Anterior cingulate cortex (tissue), 58 donors: ENCODE data around the gene HEXD.
A peak's percentile ranks its signal among the peaks of the same experiment; 100 is the strongest.
"Not testable (repeated sequence)": the region's sequence is repeated elsewhere in the genome, so short reads cannot be mapped to it uniquely, and the experiment has no call there.

ENCODE experiments used
- DNase-seq, 58 donors: peaks; one replicate each; lab custom pipeline; 2025; lab: John Stamatoyannopoulos, UW

HEXD gene

DNA sequence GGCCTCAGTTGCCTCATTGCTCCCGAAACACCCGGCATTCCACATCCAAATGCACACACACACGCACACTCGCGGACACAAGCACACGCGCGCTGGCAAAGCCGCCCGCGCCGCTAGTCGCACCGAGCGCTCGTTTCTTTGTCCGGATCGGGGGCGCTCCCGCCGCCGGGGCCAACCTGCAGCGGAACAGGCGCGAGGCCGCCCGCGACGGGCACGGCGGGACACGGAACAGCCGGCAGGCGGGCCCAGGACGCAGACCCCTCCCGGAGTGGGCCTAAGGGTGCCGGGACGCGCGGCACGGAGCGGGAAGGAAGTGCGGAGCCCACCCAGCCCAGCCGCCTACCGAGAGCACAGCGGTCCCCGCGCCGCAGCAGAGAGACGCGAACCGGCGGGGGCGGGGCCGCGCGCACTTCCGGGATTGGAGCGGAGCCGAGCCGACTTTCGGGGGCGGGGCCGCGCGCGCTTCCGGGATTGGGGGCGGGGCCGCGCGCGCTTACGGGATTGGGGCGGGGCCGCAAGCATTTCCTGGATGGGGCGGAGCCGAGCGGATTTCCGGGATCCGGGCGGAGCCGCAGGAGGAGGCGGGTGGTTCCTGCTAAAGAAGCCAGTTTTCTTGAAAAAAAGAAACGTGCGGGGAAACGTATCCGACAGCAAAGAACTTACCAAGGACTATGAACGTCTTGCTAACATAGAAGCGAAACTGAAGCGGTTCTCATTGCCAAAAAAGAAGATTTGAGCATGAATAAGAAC, 32.4 kb downstream of the HEXD start, which contains the start of gene CYBC1:
Gene CYBC1, minus strand, starts transcription at position 396 of the 750 bp plus-strand sequence. CDS start 1,498 bp downstream, outside the sequence.
- peak; percentile 44 to 93 (median 85) for DNase-seq

DNA sequence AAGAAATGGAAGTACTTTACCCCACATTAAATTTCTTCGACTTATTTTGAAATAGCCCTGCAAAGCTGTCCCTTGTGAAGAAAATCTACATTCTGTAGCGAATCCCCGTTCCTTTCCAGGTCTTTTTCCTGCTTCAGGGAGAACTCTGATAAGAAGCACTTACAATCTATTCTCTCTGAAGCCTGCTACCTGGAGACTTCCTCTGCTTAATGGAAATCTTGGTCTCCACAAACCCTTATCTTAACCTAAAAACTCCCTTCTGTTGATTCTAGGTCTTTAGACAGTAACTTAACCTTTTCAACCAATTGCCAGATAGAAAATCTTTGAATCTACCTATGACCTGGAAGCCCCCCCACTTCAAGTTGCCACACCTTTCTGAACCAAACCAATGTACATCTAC, 34.0 kb downstream of the HEXD start:
- no peak for DNase-seq

GRCh38 chr17:82453151-82453550, 35.0 kb downstream of the HEXD start:
- DNase-seq, result not testable (repeated sequence)

DNA sequence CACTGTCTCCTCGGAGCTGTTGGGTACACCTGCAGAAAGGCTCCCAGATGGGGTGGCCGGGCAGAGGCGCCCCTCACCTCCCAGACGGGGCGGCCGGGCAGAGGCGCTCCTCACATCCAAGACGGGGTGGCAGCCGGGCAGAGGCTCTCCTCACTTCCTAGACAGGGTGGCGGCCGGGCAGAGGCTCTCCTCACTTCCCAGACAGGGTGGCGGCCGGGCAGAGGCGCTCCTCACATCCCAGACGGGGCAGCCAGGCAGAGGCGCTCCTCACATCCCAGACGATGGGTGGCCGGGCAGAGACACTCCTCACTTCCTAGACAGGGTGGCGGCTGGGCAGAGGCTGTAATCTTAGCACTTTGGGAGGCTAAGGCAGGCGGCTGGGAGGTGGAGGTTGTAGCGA, 35.6 kb downstream of the HEXD start:
- not testable (repeated sequence) for DNase-seq

GRCh38 chr17:82457073-82457928, 39.2 kb downstream of the HEXD start:
- no peak for DNase-seq

DNA sequence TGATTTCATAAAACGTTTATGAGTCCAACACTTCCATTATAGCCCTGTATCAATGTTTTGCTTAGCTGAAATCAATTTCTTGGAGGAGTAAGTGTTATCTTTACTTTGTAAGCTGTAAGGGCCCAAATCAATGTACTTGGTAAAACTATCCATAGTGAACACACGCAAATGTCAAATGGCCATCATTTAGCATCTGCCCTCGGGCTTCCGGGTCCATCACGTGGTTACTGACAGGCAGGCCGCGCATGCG, 39.7 kb downstream of the HEXD start:
- DNase-seq, result no peak

GRCh38 chr17:82458179-82458884, 40.2 kb downstream of the HEXD start, which contains the start of gene NARF:
NARF (plus strand) TSS chr17:82458741; CDS start chr17:82458804, 63 bp downstream.
- DNase-seq, result peak; percentile 70 to 99 (median 97)

GRCh38 chr17:82458885-82459424, 40.8 kb downstream of the HEXD start:
- DNase-seq, result peak in 2 of 58 donors; percentile 20 to 33

DNA sequence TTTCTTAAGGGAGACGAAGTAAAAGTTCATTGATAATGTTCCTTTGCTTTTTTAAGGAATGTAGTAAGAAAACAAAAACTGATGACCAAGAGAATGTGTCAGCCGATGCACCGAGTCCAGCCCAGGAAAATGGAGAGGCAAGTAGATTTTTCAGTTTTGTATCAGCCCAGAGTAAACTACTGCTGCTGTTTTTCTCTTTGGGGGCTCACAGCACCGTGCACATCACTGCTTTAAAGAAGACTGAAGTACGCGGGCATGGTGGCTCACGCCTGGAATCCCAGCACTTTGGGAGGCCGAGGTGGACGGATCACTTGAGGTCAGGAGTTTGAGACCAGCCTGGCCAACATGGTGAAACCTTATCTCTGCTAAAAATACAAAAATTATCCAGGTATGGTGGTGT, 41.8 kb downstream of the HEXD start:
- not testable (repeated sequence) for DNase-seq

DNA sequence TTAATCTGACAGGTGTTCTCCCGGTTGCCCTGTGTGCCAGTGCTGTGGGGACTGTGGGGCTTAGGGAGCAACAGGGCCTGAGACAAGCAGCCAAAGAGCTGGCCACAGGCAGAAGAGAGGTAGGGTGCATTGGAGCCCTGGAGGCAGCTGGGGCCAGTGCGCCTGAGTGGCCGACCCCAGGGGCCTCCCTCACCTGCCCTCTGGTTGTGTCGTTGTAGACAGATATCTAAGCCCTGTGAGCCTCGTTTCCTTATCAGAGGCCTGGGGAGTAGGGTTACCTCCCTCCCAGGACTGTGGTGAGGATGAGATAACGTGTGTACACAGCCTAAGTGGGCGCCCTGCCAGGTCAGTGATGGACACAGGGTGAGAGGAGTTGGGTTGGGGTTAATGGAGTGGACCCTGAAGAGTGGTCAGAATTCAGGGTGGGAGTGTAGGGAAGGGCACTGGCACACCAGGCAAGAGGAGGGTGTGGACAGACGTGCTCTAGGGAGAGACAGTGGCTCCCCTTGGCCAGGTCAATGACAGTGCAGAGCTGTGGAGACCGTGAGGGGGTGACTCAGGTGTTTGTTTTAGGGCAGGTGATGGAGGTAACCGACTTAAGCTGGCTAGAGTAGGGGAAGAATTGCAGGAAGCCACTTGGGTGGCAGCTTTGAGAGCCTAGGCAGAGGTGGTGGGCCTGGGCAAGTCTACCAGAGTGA, 43.8 kb downstream of the HEXD start:
- no peak for DNase-seq

DNA sequence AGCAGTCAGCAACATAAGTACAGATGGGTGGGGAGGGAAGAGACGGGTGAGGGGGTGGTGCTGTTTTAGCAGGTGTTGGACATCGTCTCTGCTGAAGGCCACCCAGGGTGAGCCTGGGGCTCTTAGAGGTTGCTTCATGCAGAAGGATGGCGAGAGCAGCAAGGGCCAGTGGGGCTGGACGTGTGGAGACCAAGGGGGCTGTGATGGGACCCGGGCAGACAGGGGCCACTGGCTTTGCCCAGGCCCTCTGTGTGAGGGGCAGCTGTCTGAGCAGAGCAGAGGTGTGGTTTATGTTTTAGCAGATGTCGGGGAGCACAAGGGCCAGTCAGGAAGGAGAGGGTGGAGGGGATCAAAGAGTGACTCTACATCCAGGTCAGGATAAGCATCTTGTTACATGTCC, 45.2 kb downstream of the HEXD start:
- no peak for DNase-seq

GRCh38 chr17:82463925-82464566, 45.9 kb downstream of the HEXD start:
- no peak for DNase-seq

DNA sequence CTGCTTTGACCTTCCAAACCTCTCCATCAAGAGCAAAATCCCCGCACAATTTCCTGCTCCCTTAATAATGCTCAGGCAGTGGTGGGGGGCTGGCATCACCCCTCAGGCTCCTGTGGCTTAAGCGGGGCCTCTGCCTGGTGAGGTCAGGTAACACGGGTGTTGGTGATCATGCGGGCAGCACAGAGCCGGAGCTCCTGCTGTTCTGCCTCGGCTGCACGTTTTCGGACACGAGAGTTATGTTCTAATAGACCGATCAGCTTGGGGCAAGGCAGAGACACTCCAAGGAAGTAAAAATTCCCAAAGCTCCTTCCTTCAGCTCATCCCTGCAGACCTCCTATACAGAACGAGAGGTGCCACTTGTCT, 46.4 kb downstream of the HEXD start:
- no peak for DNase-seq

- DNase-seq, result no peak
Measured at GRCh38 chr17:82465023-82465603, 47.0 kb downstream of the HEXD start.

DNA sequence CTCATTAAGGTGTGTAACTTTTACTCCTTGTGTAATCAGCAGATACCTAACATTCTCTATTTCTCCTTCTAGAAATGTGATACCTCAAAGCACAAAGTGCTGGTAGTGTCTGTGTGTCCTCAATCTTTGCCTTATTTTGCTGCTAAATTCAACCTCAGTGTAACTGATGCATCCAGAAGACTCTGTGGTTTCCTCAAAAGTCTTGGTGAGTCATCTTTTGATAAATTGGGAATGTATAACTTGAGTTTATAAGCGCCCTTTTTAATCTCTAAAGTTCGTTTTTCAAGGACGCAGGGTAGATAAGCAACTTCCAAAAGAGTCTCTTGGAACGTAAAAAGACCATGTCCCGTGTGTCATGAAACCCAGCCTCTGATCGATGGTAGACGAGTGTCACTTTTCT, 50.5 kb downstream of the HEXD start:
- no peak for DNase-seq

DNA sequence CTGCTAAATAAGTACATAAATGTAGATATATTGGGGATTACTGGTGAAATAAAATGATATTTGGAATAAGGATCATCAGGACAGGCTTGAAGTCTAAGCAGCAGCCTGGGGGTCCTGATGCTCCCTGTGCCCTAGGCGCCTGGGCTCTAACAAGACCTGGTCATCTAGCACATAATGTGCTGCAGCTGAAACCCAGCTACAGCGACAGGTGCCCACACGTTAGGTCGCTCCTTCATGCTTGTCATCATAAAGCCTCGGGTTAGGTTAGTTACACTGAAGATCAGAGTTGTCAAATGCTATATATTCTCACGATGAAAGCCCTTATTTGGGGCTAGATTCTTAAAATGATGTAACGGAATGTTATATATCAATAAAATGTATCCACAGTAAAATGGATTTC, 51.9 kb downstream of the HEXD start:
- no peak for DNase-seq

GRCh38 chr17:82474223-82475010, 56.3 kb downstream of the HEXD start:
- DNase-seq, result no peak

DNA sequence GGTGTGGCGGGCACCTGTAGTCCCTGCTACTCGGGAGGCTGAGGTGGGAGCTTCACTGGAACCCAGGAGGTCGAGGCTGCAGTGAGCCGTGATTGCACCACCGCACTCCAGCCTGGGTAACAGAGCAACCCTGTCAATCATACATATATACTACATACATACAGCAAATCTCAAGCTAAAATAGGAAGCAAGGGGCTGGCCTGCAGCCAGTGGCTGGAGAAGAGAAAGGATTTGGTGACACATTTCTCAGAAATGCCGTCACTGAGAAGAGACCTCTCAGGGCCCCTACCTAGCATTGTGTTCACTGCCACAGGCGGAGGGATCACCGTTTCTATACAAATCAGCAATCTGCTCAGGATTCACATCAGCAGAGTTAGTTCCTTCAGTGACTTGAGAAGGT, 57.3 kb downstream of the HEXD start:
- DNase-seq, result no peak

DNA sequence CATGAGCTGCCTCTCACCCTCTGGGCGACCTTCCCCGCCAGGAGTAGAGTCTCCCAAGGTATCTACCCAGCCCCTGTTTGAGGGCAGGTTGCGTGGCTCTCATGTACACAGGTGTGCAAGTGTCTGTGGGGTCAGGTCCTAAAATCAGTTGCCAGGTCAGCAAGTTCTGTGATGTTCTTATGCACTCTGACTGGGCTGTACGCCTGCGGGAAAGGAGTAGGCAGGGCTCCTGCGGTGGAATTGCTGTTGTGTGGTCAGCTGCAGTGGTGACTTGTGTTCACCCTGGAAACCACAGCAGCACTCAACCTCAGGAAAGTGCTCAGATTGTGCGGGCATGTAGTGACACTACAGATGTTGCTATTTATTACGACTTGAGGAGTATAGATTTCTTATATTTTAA, 59.8 kb downstream of the HEXD start:
- no peak for DNase-seq
